CD8-positive, alpha-beta memory T cell (primary cell): ENCODE data around the gene CGB7. TPM values are rescaled to one million over a fixed set of nuclear protein-coding genes. Genes with fewer than 3 reads are reported as not detected.
"Not testable (repeated sequence)": the region's sequence is repeated elsewhere in the genome, so short reads cannot be mapped to it uniquely, and the experiment has no call there.

Source experiments
- CTCF ChIA-PET: fragments of 350-600 bp; sonication (Branson Sonifier 250); formaldehyde crosslinking; loops from one replicate; lab custom pipeline; 2021; ENCODE audit warnings: antibody characterized with exemption; lab: Charles Lee
- POLR2A ChIA-PET: fragments of 350-600 bp; sonication (Branson Sonifier 250); formaldehyde crosslinking; loops from one replicate; lab custom pipeline; 2021; ENCODE audit warnings: antibody characterized with exemption; lab: Charles Lee
- DNase-seq, 5 donors: peaks; one replicate each; pipeline versions ENCODE4 v3.0.0 to v3.0.0-alpha.2; 2020 to 2022; ENCODE audit warnings: mixed read lengths in 1 of 5
- H3K27ac ChIP-seq: one replicate; pipeline ENCODE4 v1.7.0; 2013; ENCODE audit warnings: low read depth, mild to moderate bottlenecking, low read length, moderate library complexity
- H3K27me3 ChIP-seq: 2 replicates; pipeline ENCODE4 v1.7.0; 2013; ENCODE audit warnings: low read length, mild to moderate bottlenecking; ENCODE audit not compliant: insufficient read depth, poor library complexity, severe bottlenecking
- H3K36me3 ChIP-seq: 2 replicates; pipeline ENCODE4 v1.7.0; 2013; ENCODE audit warnings: mild to moderate bottlenecking, low read length, moderate library complexity; ENCODE audit not compliant: insufficient read depth
- H3K4me1 ChIP-seq: 2 replicates; pipeline ENCODE4 v1.7.0; 2013; ENCODE audit warnings: mild to moderate bottlenecking, low read length, moderate library complexity; ENCODE audit not compliant: insufficient read depth
- H3K4me3 ChIP-seq: 2 replicates; pipeline ENCODE4 v1.7.0; 2013; ENCODE audit warnings: mild to moderate bottlenecking, low read length
- H3K9me3 ChIP-seq: 2 replicates; pipeline ENCODE4 v1.7.0; 2013; ENCODE audit warnings: mild to moderate bottlenecking, low read length
- H3K27ac Mint-ChIP-seq, 8 donors: one replicate each; pipeline ENCODE4 v1.8.0; 2020 to 2021; ENCODE audit warnings: mixed read lengths in 8 of 8, mild to moderate bottlenecking in 6 of 8, inconsistent platforms in 3 of 8, moderate library complexity in 3 of 8
- H3K27me3 Mint-ChIP-seq, 2 donors: one replicate each; pipeline ENCODE4 v1.8.0; 2020 to 2021; ENCODE audit warnings: mixed read lengths in 2 of 2, mild to moderate bottlenecking in 1 of 2, moderate library complexity in 1 of 2
- H3K36me3 Mint-ChIP-seq, 3 donors: one replicate each; pipeline ENCODE4 v1.8.0; 2020 to 2021; ENCODE audit warnings: mixed read lengths in 3 of 3, inconsistent platforms in 1 of 3, mild to moderate bottlenecking in 1 of 3
- H3K4me1 Mint-ChIP-seq, 3 donors: one replicate each; pipeline ENCODE4 v1.8.0; 2020 to 2021; ENCODE audit warnings: mixed read lengths in 3 of 3, inconsistent platforms in 1 of 3, mild to moderate bottlenecking in 1 of 3
- H3K4me3 Mint-ChIP-seq, 7 donors: one replicate each; pipeline ENCODE4 v1.8.0; 2020 to 2021; ENCODE audit warnings: mixed read lengths in 7 of 7, mild to moderate bottlenecking in 6 of 7, moderate library complexity in 4 of 7, inconsistent platforms in 2 of 7
- H3K9me3 Mint-ChIP-seq, 5 donors: one replicate each; pipeline ENCODE4 v1.8.0; 2020 to 2022; ENCODE audit warnings: mixed read lengths in 5 of 5, mild to moderate bottlenecking in 3 of 5, moderate library complexity in 2 of 5, inconsistent platforms in 1 of 5
- polyA plus RNA-seq: library from polyadenylated mRNA; unstranded; fragments of 300-500 nt; fragmentation: Illumina TruSeq; gene quantifications from one replicate; pipeline ENCODE4 v1.2.3, GENCODE V29; 2021
- total RNA-seq, 2 experiments: library from RNA; stranded (reverse); gene quantifications; one replicate each; pipeline ENCODE4 v1.2.3, GENCODE V29; 2021

Gene CGB7
- total and polyA plus RNA-seq, 3 experiments from 2014 or later: not detected

- H3K27me3 ChIP-seq, H3K27ac ChIP-seq, H3K9me3 ChIP-seq, H3K9me3 Mint-ChIP-seq, DNase-seq, H3K4me3 ChIP-seq, H3K36me3 Mint-ChIP-seq, H3K27me3 Mint-ChIP-seq, CTCF ChIA-PET, H3K27ac Mint-ChIP-seq, H3K4me1 Mint-ChIP-seq, H3K4me3 Mint-ChIP-seq, H3K4me1 ChIP-seq, H3K36me3 ChIP-seq, POLR2A ChIA-PET: not testable (repeated sequence)
Observed at GRCh38 chr19:49036815-49037214, 20.7 kb downstream of the CGB7 start, which contains the start of gene CGB1. Gene CGB1, minus strand, starts transcription at chr19:49036895. Its CDS starts 184 bp downstream, at chr19:49036711.

GRCh38 chr19:49031642-49032301 lies 25.8 kb downstream of the CGB7 start, which contains the start of gene CGB2:
Gene CGB2, plus strand, starts transcription at chr19:49031890. Its CDS starts 206 bp downstream, at chr19:49032096.
- Mint-ChIP-seq H3K27me3 (peaks cover 4 to 12% of the 10 kb centered on the region in 2 donors), H3K4me3 (peak within 1 kb of the TSS in 2 of 7 donors; percentile 9 to 51), H3K27ac (peak within 1 kb of the TSS in 1 of 8 donors; percentile 16)
- H3K27me3 ChIP-seq, H3K4me3 ChIP-seq, H3K36me3 ChIP-seq, H3K36me3 Mint-ChIP-seq, H3K27ac ChIP-seq, H3K4me1 ChIP-seq, CTCF ChIA-PET, H3K9me3 ChIP-seq, H3K9me3 Mint-ChIP-seq, H3K4me1 Mint-ChIP-seq: not testable (repeated sequence)
- DNase-seq: peak in 4 of 5 donors; percentile 39 to 57 (median 41)
- POLR2A ChIA-PET: interaction anchor here (0.5 kb wide), 1 partner anchor 810 kb away, joined by 4 read pairs; no protein-coding TSS in a partner anchor

GRCh38 chr19:49030323-49030722 lies 27.2 kb downstream of the CGB7 start:
- H3K9me3 Mint-ChIP-seq, H3K36me3 ChIP-seq, H3K27me3 Mint-ChIP-seq, H3K27me3 ChIP-seq, H3K4me1 ChIP-seq, H3K4me3 ChIP-seq, H3K27ac ChIP-seq, POLR2A ChIA-PET, H3K4me3 Mint-ChIP-seq, H3K27ac Mint-ChIP-seq, CTCF ChIA-PET, DNase-seq, H3K4me1 Mint-ChIP-seq, H3K9me3 ChIP-seq, H3K36me3 Mint-ChIP-seq: not testable (repeated sequence)

- H3K27ac Mint-ChIP-seq, H3K4me3 ChIP-seq, H3K36me3 ChIP-seq, H3K27ac ChIP-seq, H3K4me3 Mint-ChIP-seq, POLR2A ChIA-PET, H3K4me1 ChIP-seq, H3K9me3 Mint-ChIP-seq, H3K9me3 ChIP-seq, H3K4me1 Mint-ChIP-seq, CTCF ChIA-PET, DNase-seq, H3K27me3 Mint-ChIP-seq, H3K36me3 Mint-ChIP-seq, H3K27me3 ChIP-seq: not testable (repeated sequence)
Observed at GRCh38 chr19:49029749-49030148, 27.8 kb downstream of the CGB7 start.

GRCh38 chr19:49028686-49029085 lies 28.9 kb downstream of the CGB7 start:
- H3K27me3 Mint-ChIP-seq, CTCF ChIA-PET, H3K27me3 ChIP-seq, H3K36me3 ChIP-seq, H3K36me3 Mint-ChIP-seq, H3K4me1 Mint-ChIP-seq, H3K9me3 Mint-ChIP-seq, H3K27ac Mint-ChIP-seq, H3K4me3 Mint-ChIP-seq, DNase-seq, H3K27ac ChIP-seq, H3K9me3 ChIP-seq, H3K4me1 ChIP-seq, H3K4me3 ChIP-seq, POLR2A ChIA-PET: not testable (repeated sequence)

GRCh38 chr19:49025599-49025998 lies 31.9 kb downstream of the CGB7 start:
- CTCF ChIA-PET, H3K4me3 Mint-ChIP-seq: not testable (repeated sequence)

GRCh38 chr19:49025088-49025487 lies 32.5 kb downstream of the CGB7 start:
- H3K4me3 Mint-ChIP-seq, POLR2A ChIA-PET, H3K27ac Mint-ChIP-seq, H3K36me3 ChIP-seq, H3K27me3 ChIP-seq, H3K27ac ChIP-seq, H3K9me3 Mint-ChIP-seq, H3K4me1 ChIP-seq, CTCF ChIA-PET, H3K36me3 Mint-ChIP-seq, DNase-seq, H3K9me3 ChIP-seq, H3K27me3 Mint-ChIP-seq, H3K4me3 ChIP-seq: not testable (repeated sequence)
- peaks cover 10 to 15% (median 11%) of the 10 kb centered on the region in 3 donors for H3K4me1 Mint-ChIP-seq

More at GRCh38 chr19:49025599-49025998, 31.9 kb downstream of the CGB7 start:
- Mint-ChIP-seq H3K4me1 (peaks cover 7 to 10% (median 8%) of the 10 kb centered on the region in 3 donors), H3K27ac (peak overlapping the region in 1 of 8 donors; percentile 16)
- H3K9me3 Mint-ChIP-seq, H3K4me3 ChIP-seq, POLR2A ChIA-PET, H3K4me1 ChIP-seq, H3K27me3 ChIP-seq, DNase-seq, H3K36me3 ChIP-seq, H3K27me3 Mint-ChIP-seq, H3K9me3 ChIP-seq, H3K36me3 Mint-ChIP-seq, H3K27ac ChIP-seq: not testable (repeated sequence)

GRCh38 chr19:49024233-49024632 lies 33.3 kb downstream of the CGB7 start, which contains the start of gene CGB3:
Gene CGB3, minus strand, starts transcription at chr19:49024333. Its CDS starts 362 bp downstream, at chr19:49023971.
- H3K4me1 Mint-ChIP-seq: peaks cover 11 to 24% (median 13%) of the 10 kb centered on the region in 3 donors
- H3K27me3 ChIP-seq, CTCF ChIA-PET, H3K9me3 Mint-ChIP-seq, H3K27me3 Mint-ChIP-seq, H3K4me3 ChIP-seq, DNase-seq, POLR2A ChIA-PET, H3K27ac ChIP-seq, H3K4me1 ChIP-seq, H3K36me3 ChIP-seq, H3K4me3 Mint-ChIP-seq, H3K27ac Mint-ChIP-seq, H3K36me3 Mint-ChIP-seq, H3K9me3 ChIP-seq: not testable (repeated sequence)
